Measurements from ENCODE around the gene NDRG3.

GRCh38 chr20:36777576-36777975, 31.7 kb upstream of the NDRG3 start:
- TF ChIP-seq CTCF (IDR thresholded peaks at IDR 0.05) (no peak), POLR2A (IDR thresholded peaks at IDR 0.05; ENCODE audit: low read length) (no peak), PBX3 (IDR thresholded peaks at IDR 0.05) (no peak), USF2 (IDR thresholded peaks at IDR 0.05) (no peak), JUN (IDR thresholded peaks at IDR 0.05) (no peak), EP300 (IDR thresholded peaks at IDR 0.05) (no peak), HDAC2 (IDR thresholded peaks at IDR 0.05) (no peak), CBX8 (IDR thresholded peaks at IDR 0.05) (no peak), KDM1A (IDR thresholded peaks at IDR 0.05; ENCODE audit: low read depth) (no peak)
- TF ChIP-seq, protein P1, sequence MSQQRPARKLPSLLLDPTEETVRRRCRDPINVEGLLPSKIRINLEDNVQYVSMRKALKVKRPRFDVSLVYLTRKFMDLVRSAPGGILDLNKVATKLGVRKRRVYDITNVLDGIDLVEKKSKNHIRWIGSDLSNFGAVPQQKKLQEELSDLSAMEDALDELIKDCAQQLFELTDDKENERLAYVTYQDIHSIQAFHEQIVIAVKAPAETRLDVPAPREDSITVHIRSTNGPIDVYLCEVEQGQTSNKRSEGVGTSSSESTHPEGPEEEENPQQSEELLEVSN (IDR thresholded peaks at IDR 0.05; ENCODE audit: borderline replicate concordance, low read depth), result no peak
- TF ChIP-seq, protein P2, sequence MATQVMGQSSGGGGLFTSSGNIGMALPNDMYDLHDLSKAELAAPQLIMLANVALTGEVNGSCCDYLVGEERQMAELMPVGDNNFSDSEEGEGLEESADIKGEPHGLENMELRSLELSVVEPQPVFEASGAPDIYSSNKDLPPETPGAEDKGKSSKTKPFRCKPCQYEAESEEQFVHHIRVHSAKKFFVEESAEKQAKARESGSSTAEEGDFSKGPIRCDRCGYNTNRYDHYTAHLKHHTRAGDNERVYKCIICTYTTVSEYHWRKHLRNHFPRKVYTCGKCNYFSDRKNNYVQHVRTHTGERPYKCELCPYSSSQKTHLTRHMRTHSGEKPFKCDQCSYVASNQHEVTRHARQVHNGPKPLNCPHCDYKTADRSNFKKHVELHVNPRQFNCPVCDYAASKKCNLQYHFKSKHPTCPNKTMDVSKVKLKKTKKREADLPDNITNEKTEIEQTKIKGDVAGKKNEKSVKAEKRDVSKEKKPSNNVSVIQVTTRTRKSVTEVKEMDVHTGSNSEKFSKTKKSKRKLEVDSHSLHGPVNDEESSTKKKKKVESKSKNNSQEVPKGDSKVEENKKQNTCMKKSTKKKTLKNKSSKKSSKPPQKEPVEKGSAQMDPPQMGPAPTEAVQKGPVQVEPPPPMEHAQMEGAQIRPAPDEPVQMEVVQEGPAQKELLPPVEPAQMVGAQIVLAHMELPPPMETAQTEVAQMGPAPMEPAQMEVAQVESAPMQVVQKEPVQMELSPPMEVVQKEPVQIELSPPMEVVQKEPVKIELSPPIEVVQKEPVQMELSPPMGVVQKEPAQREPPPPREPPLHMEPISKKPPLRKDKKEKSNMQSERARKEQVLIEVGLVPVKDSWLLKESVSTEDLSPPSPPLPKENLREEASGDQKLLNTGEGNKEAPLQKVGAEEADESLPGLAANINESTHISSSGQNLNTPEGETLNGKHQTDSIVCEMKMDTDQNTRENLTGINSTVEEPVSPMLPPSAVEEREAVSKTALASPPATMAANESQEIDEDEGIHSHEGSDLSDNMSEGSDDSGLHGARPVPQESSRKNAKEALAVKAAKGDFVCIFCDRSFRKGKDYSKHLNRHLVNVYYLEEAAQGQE (IDR thresholded peaks at IDR 0.05), result no peak

All from A549 (cell line).